H1 (cell line): ENCODE data around the gene NHERF2.

Source experiments
- EP300 ChIP-seq, 2 experiments: IDR thresholded peaks; 1 replicate in 1 of 2; 2 replicates in 1 of 2; pipeline ENCODE4 v1.6.1; 2011 to 2012; ENCODE audit warnings: low read depth in 2 of 2, low read length in 2 of 2, mild to moderate bottlenecking in 2 of 2, borderline replicate concordance in 1 of 2, inconsistent platforms in 1 of 2, moderate library complexity in 1 of 2
- EZH2 ChIP-seq: fragments of 200-600 bp; sonication (generic); IDR thresholded peaks from 2 replicates; pipeline ENCODE4 v1.7.1; 2012; ENCODE audit warnings: low read depth, mild to moderate bottlenecking, moderate library complexity, low read length, inconsistent platforms; ENCODE audit not compliant: severe bottlenecking
- POLR2A ChIP-seq, 2 experiments: IDR thresholded peaks; 1 replicate in 1 of 2; 2 replicates in 1 of 2; pipeline ENCODE4 v1.6.1; 2011; ENCODE audit warnings: low read depth in 2 of 2, low read length in 2 of 2, mild to moderate bottlenecking in 2 of 2; ENCODE audit errors: control extremely low read depth in 1 of 2
- POLR2AphosphoS5 ChIP-seq: IDR thresholded peaks from 2 replicates; pipeline ENCODE4 v1.6.1; 2011; ENCODE audit warnings: low read depth, low read length
- SUZ12 ChIP-seq: fragments of 200-600 bp; sonication (generic); IDR thresholded peaks from 2 replicates; pipeline ENCODE4 v1.6.1; 2012; ENCODE audit warnings: mild to moderate bottlenecking, inconsistent platforms, low read length, moderate library complexity, mixed read lengths
- TAF1 ChIP-seq: IDR thresholded peaks from 2 replicates; pipeline ENCODE4 v1.6.1; 2011; ENCODE audit warnings: mild to moderate bottlenecking, low read depth, low read length
- YY1 ChIP-seq: IDR thresholded peaks from 2 replicates; pipeline ENCODE4 v1.6.1; 2011; ENCODE audit warnings: low read depth, mild to moderate bottlenecking, low read length
- ZNF274 ChIP-seq: IDR thresholded peaks from 2 replicates; pipeline ENCODE4 v1.7.0; 2012; ENCODE audit warnings: low read length, borderline replicate concordance; ENCODE audit errors: extremely low read depth
- TF ChIP-seq, protein P1 (sequence below), 3 experiments: IDR thresholded peaks; 1 replicate in 2 of 3; 2 replicates in 1 of 3; pipeline versions ENCODE4 v1.5.1 to v1.6.1; 2011; ENCODE audit warnings: low read length in 3 of 3, mild to moderate bottlenecking in 3 of 3, inconsistent platforms in 2 of 3, low read depth in 1 of 3, moderate library complexity in 1 of 3; ENCODE audit not compliant: insufficient read depth in 1 of 3; ENCODE audit errors: control extremely low read depth in 1 of 3

DNA sequence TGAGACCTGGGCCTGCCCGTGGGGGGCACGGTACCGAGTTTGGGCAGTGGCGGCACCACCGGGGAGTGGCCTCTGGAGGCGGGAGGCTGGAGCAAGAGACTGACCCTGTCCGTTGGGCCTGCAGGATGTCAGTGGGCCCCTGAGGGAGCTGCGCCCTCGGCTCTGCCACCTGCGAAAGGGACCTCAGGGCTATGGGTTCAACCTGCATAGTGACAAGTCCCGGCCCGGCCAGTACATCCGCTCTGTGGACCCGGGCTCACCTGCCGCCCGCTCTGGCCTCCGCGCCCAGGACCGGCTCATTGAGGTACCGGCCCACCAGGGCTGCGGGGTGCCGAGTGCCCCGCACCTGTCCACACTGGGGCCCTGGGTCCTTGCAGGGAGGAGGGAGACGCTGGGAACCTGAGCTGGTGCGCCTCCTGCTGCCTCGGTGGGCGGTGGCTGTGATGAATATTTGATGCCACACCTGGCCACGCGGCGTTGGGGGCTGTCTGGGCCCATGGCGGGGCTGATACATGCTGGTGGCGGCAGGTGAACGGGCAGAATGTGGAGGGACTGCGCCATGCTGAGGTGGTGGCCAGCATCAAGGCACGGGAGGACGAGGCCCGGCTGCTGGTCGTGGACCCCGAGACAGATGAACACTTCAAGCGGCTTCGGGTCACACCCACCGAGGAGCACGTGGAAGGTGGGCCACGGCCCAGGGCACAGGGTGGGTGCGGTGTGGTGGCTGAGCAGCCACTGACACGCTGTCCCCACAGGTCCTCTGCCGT, 9.7 kb downstream of the NHERF2 start:
- TF ChIP-seq, protein P1, sequence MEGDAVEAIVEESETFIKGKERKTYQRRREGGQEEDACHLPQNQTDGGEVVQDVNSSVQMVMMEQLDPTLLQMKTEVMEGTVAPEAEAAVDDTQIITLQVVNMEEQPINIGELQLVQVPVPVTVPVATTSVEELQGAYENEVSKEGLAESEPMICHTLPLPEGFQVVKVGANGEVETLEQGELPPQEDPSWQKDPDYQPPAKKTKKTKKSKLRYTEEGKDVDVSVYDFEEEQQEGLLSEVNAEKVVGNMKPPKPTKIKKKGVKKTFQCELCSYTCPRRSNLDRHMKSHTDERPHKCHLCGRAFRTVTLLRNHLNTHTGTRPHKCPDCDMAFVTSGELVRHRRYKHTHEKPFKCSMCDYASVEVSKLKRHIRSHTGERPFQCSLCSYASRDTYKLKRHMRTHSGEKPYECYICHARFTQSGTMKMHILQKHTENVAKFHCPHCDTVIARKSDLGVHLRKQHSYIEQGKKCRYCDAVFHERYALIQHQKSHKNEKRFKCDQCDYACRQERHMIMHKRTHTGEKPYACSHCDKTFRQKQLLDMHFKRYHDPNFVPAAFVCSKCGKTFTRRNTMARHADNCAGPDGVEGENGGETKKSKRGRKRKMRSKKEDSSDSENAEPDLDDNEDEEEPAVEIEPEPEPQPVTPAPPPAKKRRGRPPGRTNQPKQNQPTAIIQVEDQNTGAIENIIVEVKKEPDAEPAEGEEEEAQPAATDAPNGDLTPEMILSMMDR (IDR thresholded peaks at IDR 0.05; ENCODE audit: control extremely low read depth in 1 of 3, insufficient read depth in 1 of 3, low read depth in 1 of 3, low read length in 3 of 3), result no peak
- TF ChIP-seq POLR2AphosphoS5, result no peak
- TF ChIP-seq SUZ12, result no peak
- no peak for TF ChIP-seq YY1
- no peak for TF ChIP-seq EP300 (IDR thresholded peaks at IDR 0.05; ENCODE audit: borderline replicate concordance in 1 of 2, low read depth in 2 of 2, low read length in 2 of 2)
- no peak for TF ChIP-seq ZNF274
- no peak for TF ChIP-seq POLR2A (IDR thresholded peaks at IDR 0.05; ENCODE audit: control extremely low read depth in 1 of 2, low read depth in 2 of 2, low read length in 2 of 2)
- TF ChIP-seq EZH2, result no peak
- no peak for TF ChIP-seq TAF1
